Measurements from ENCODE around the gene RNF31.
A peak's percentile ranks its signal among the peaks of the same experiment; 100 is the strongest.

Gene RNF31

GRCh38 chr14:24185026-24185425 lies 37.7 kb downstream of the RNF31 start:
- Histone ChIP-seq H3K9me3 (ENCODE audit: control insufficient read depth, insufficient read depth, low read length) (no peaks in the 10 kb centered on the region), H3K4me1 (ENCODE audit: insufficient read depth, low read length) (no peaks in the 10 kb centered on the region), H3K36me3 (ENCODE audit: insufficient read depth, low read length) (peaks cover 14% of the 10 kb centered on the region)

GRCh38 chr14:24185741-24186140 lies 38.4 kb downstream of the RNF31 start:
- Histone ChIP-seq H3K9ac (ENCODE audit: low read depth, low read length) (no peak overlapping the region), H3K9me3 (ENCODE audit: control insufficient read depth, insufficient read depth, low read length) (no peaks in the 10 kb centered on the region), H3K36me3 (ENCODE audit: insufficient read depth, low read length) (peaks cover 8% of the 10 kb centered on the region), H3K4me1 (ENCODE audit: insufficient read depth, low read length) (no peaks in the 10 kb centered on the region)

More at GRCh38 chr14:24185026-24185425, 37.7 kb downstream of the RNF31 start:
- no peak overlapping the region for H3K9ac ChIP-seq (ENCODE audit: low read depth, low read length)

- H3K9ac ChIP-seq (ENCODE audit: low read depth, low read length): no peak overlapping the region
- no peaks in the 10 kb centered on the region for H3K9me3 ChIP-seq (ENCODE audit: control insufficient read depth, insufficient read depth, low read length)
- H3K4me1 ChIP-seq (ENCODE audit: insufficient read depth, low read length): no peaks in the 10 kb centered on the region
- peaks cover 9% of the 10 kb centered on the region for H3K36me3 ChIP-seq (ENCODE audit: insufficient read depth, low read length)
Observed at GRCh38 chr14:24186831-24187538, 39.7 kb downstream of the RNF31 start.

- no peaks in the 10 kb centered on the region for H3K4me1 ChIP-seq (ENCODE audit: insufficient read depth, low read length)
- H3K9me3 ChIP-seq (ENCODE audit: control insufficient read depth, insufficient read depth, low read length): no peaks in the 10 kb centered on the region
- H3K36me3 ChIP-seq (ENCODE audit: insufficient read depth, low read length): peaks cover 11% of the 10 kb centered on the region
- no peak overlapping the region for H3K9ac ChIP-seq (ENCODE audit: low read depth, low read length)
Observed at GRCh38 chr14:24187539-24187915, 40.2 kb downstream of the RNF31 start.

- Histone ChIP-seq H3K9me3 (ENCODE audit: control insufficient read depth, insufficient read depth, low read length) (no peaks in the 10 kb centered on the region), H3K9ac (ENCODE audit: low read depth, low read length) (peak within 1 kb of the TSS; percentile 68), H3K4me1 (ENCODE audit: insufficient read depth, low read length) (no peaks in the 10 kb centered on the region), H3K36me3 (ENCODE audit: insufficient read depth, low read length) (peaks cover 11% of the 10 kb centered on the region)
Observed at GRCh38 chr14:24188251-24189058, 41.2 kb downstream of the RNF31 start, which contains the start of gene IPO4. TSS of gene IPO4 (minus strand) at chr14:24188816. CDS start at chr14:24188787, 29 bp downstream.

GRCh38 chr14:24189059-24189375 lies 41.7 kb downstream of the RNF31 start:
- Histone ChIP-seq H3K9ac (ENCODE audit: low read depth, low read length) (no peak overlapping the region), H3K9me3 (ENCODE audit: control insufficient read depth, insufficient read depth, low read length) (no peaks in the 10 kb centered on the region), H3K4me1 (ENCODE audit: insufficient read depth, low read length) (no peaks in the 10 kb centered on the region), H3K36me3 (ENCODE audit: insufficient read depth, low read length) (peaks cover 11% of the 10 kb centered on the region)

- Histone ChIP-seq H3K9me3 (ENCODE audit: control insufficient read depth, insufficient read depth, low read length) (no peaks in the 10 kb centered on the region), H3K9ac (ENCODE audit: low read depth, low read length) (no peak overlapping the region), H3K4me1 (ENCODE audit: insufficient read depth, low read length) (no peaks in the 10 kb centered on the region), H3K36me3 (ENCODE audit: insufficient read depth, low read length) (peaks cover 9% of the 10 kb centered on the region)
Observed at GRCh38 chr14:24189460-24189859, 42.2 kb downstream of the RNF31 start.

GRCh38 chr14:24190416-24190815 lies 43.1 kb downstream of the RNF31 start:
- Histone ChIP-seq H3K4me1 (ENCODE audit: insufficient read depth, low read length) (no peaks in the 10 kb centered on the region), H3K36me3 (ENCODE audit: insufficient read depth, low read length) (peaks cover 6% of the 10 kb centered on the region), H3K9me3 (ENCODE audit: control insufficient read depth, insufficient read depth, low read length) (no peaks in the 10 kb centered on the region), H3K9ac (ENCODE audit: low read depth, low read length) (no peak overlapping the region)

GRCh38 chr14:24192933-24193332 lies 45.6 kb downstream of the RNF31 start:
- no peaks in the 10 kb centered on the region for H3K4me1 ChIP-seq (ENCODE audit: insufficient read depth, low read length)
- no peak overlapping the region for H3K9ac ChIP-seq (ENCODE audit: low read depth, low read length)
- H3K9me3 ChIP-seq (ENCODE audit: control insufficient read depth, insufficient read depth, low read length): no peaks in the 10 kb centered on the region
- H3K36me3 ChIP-seq (ENCODE audit: insufficient read depth, low read length): peaks cover 4% of the 10 kb centered on the region; the same call in 1 of the 2 replicates

- Histone ChIP-seq H3K4me1 (ENCODE audit: insufficient read depth, low read length) (no peaks in the 10 kb centered on the region), H3K36me3 (ENCODE audit: insufficient read depth, low read length) (peaks cover 4% of the 10 kb centered on the region; the same call in 1 of the 2 replicates), H3K9ac (ENCODE audit: low read depth, low read length) (no peak overlapping the region; the same call in 1 of the 2 replicates), H3K9me3 (ENCODE audit: control insufficient read depth, insufficient read depth, low read length) (no peaks in the 10 kb centered on the region)
Observed at GRCh38 chr14:24194186-24194872, 47.0 kb downstream of the RNF31 start.

- H3K9ac ChIP-seq (ENCODE audit: low read depth, low read length): peak overlapping the region; percentile 92
- peaks cover 6% of the 10 kb centered on the region; the same call in 1 of the 2 replicates for H3K36me3 ChIP-seq (ENCODE audit: insufficient read depth, low read length)
- H3K4me1 ChIP-seq (ENCODE audit: insufficient read depth, low read length): no peaks in the 10 kb centered on the region
- H3K9me3 ChIP-seq (ENCODE audit: control insufficient read depth, insufficient read depth, low read length): no peaks in the 10 kb centered on the region
Observed at GRCh38 chr14:24194873-24195185, 47.5 kb downstream of the RNF31 start.

GRCh38 chr14:24195186-24196070 lies 48.1 kb downstream of the RNF31 start, which contains the start of gene TM9SF1:
TSS of gene TM9SF1 (minus strand) at chr14:24195441. CDS start at chr14:24195019, 422 bp downstream.
- Histone ChIP-seq H3K9ac (ENCODE audit: low read depth, low read length) (peak within 1 kb of the TSS; percentile 92), H3K4me1 (ENCODE audit: insufficient read depth, low read length) (no peaks in the 10 kb centered on the region), H3K36me3 (ENCODE audit: insufficient read depth, low read length) (peaks cover 8% of the 10 kb centered on the region; the same call in 1 of the 2 replicates), H3K9me3 (ENCODE audit: control insufficient read depth, insufficient read depth, low read length) (no peaks in the 10 kb centered on the region)

GRCh38 chr14:24196071-24197055 lies 49.1 kb downstream of the RNF31 start:
- no peaks in the 10 kb centered on the region for H3K4me1 ChIP-seq (ENCODE audit: insufficient read depth, low read length)
- H3K9me3 ChIP-seq (ENCODE audit: control insufficient read depth, insufficient read depth, low read length): peaks cover 1% of the 10 kb centered on the region; the same call in 1 of the 2 replicates
- peaks cover 8% of the 10 kb centered on the region; the same call in 1 of the 2 replicates for H3K36me3 ChIP-seq (ENCODE audit: insufficient read depth, low read length)
- peak overlapping the region; percentile 92 for H3K9ac ChIP-seq (ENCODE audit: low read depth, low read length)
